ENCODE measurements around the gene FOXJ1.

FOXJ1 gene

GRCh38 chr17:76106703-76107102, 34.3 kb downstream of the FOXJ1 start:
- H3K9ac ChIP-seq (ENCODE audit: low read depth in 1 of 2, low read length in 2 of 2) = no peak overlapping the region
- no peaks in the 10 kb centered on the region for H3K9me3 ChIP-seq (ENCODE audit: control insufficient read depth in 2 of 2, low read length in 2 of 2)
- H3K4me3 ChIP-seq (ENCODE audit: low read length in 2 of 2) = no peak overlapping the region
- H3K27me3 ChIP-seq (ENCODE audit: control insufficient read depth in 2 of 2, insufficient read depth in 2 of 2, low read length in 2 of 2) = no peaks in the 10 kb centered on the region
- H3K36me3 ChIP-seq (ENCODE audit: control insufficient read depth in 2 of 2, insufficient read depth in 2 of 2, low read length in 2 of 2) = peaks cover 2 to 5% of the 10 kb centered on the region in 2 donors
- peaks cover 15 to 17% of the 10 kb centered on the region in 2 donors for H3K4me1 ChIP-seq (ENCODE audit: control insufficient read depth in 2 of 2, insufficient read depth in 2 of 2, low read length in 2 of 2)
- no peak overlapping the region for H3K27ac ChIP-seq (ENCODE audit: low read depth in 2 of 2, low read length in 2 of 2)

- H3K4me3 ChIP-seq (ENCODE audit: low read length in 2 of 2) = no peak overlapping the region
- peaks cover 8 to 16% of the 10 kb centered on the region in 2 donors for H3K36me3 ChIP-seq (ENCODE audit: control insufficient read depth in 2 of 2, insufficient read depth in 2 of 2, low read length in 2 of 2)
- no peak overlapping the region for H3K9ac ChIP-seq (ENCODE audit: low read depth in 1 of 2, low read length in 2 of 2)
- no peaks in the 10 kb centered on the region for H3K27me3 ChIP-seq (ENCODE audit: control insufficient read depth in 2 of 2, insufficient read depth in 2 of 2, low read length in 2 of 2)
- peaks cover 15 to 19% of the 10 kb centered on the region in 2 donors for H3K4me1 ChIP-seq (ENCODE audit: control insufficient read depth in 2 of 2, insufficient read depth in 2 of 2, low read length in 2 of 2)
- no peaks in the 10 kb centered on the region for H3K9me3 ChIP-seq (ENCODE audit: control insufficient read depth in 2 of 2, low read length in 2 of 2)
- H3K27ac ChIP-seq (ENCODE audit: low read depth in 2 of 2, low read length in 2 of 2) = no peak overlapping the region
Measured at GRCh38 chr17:76104896-76105231, 36.2 kb downstream of the FOXJ1 start.

GRCh38 chr17:76104140-76104895, 36.7 kb downstream of the FOXJ1 start:
- peaks cover 15 to 19% of the 10 kb centered on the region in 2 donors for H3K4me1 ChIP-seq (ENCODE audit: control insufficient read depth in 2 of 2, insufficient read depth in 2 of 2, low read length in 2 of 2)
- peaks cover 8 to 21% of the 10 kb centered on the region in 2 donors for H3K36me3 ChIP-seq (ENCODE audit: control insufficient read depth in 2 of 2, insufficient read depth in 2 of 2, low read length in 2 of 2)
- H3K27me3 ChIP-seq (ENCODE audit: control insufficient read depth in 2 of 2, insufficient read depth in 2 of 2, low read length in 2 of 2) = no peaks in the 10 kb centered on the region
- peak overlapping the region; percentile 85 to 96 for H3K4me3 ChIP-seq (ENCODE audit: low read length in 2 of 2)
- peak overlapping the region; percentile 58 to 77 for H3K27ac ChIP-seq (ENCODE audit: low read depth in 2 of 2, low read length in 2 of 2)
- no peaks in the 10 kb centered on the region for H3K9me3 ChIP-seq (ENCODE audit: control insufficient read depth in 2 of 2, low read length in 2 of 2)
- peak overlapping the region; percentile 73 to 78 for H3K9ac ChIP-seq (ENCODE audit: low read depth in 1 of 2, low read length in 2 of 2)

- Histone ChIP-seq H3K27me3 (ENCODE audit: control insufficient read depth in 2 of 2, insufficient read depth in 2 of 2, low read length in 2 of 2) (no peaks in the 10 kb centered on the region), H3K4me1 (ENCODE audit: control insufficient read depth in 2 of 2, insufficient read depth in 2 of 2, low read length in 2 of 2) (peaks cover 15 to 19% of the 10 kb centered on the region in 2 donors), H3K36me3 (ENCODE audit: control insufficient read depth in 2 of 2, insufficient read depth in 2 of 2, low read length in 2 of 2) (peaks cover 8 to 21% of the 10 kb centered on the region in 2 donors), H3K9ac (ENCODE audit: low read depth in 1 of 2, low read length in 2 of 2) (peak within 1 kb of the TSS; percentile 73 to 78), H3K4me3 (ENCODE audit: low read length in 2 of 2) (peak within 1 kb of the TSS; percentile 85 to 96), H3K27ac (ENCODE audit: low read depth in 2 of 2, low read length in 2 of 2) (peak within 1 kb of the TSS; percentile 58 to 77), H3K9me3 (ENCODE audit: control insufficient read depth in 2 of 2, low read length in 2 of 2) (no peaks in the 10 kb centered on the region)
Measured at GRCh38 chr17:76103274-76104139, 37.5 kb downstream of the FOXJ1 start, which contains the start of gene EXOC7. Gene EXOC7 (minus strand): TSS chr17:76103787. CDS start chr17:76103692, 95 bp downstream.

GRCh38 chr17:76102944-76103273, 38.1 kb downstream of the FOXJ1 start:
- Histone ChIP-seq H3K9me3 (ENCODE audit: control insufficient read depth in 2 of 2, low read length in 2 of 2) (no peaks in the 10 kb centered on the region), H3K27ac (ENCODE audit: low read depth in 2 of 2, low read length in 2 of 2) (peak overlapping the region; percentile 58 to 77), H3K9ac (ENCODE audit: low read depth in 1 of 2, low read length in 2 of 2) (peak overlapping the region; percentile 73 to 78), H3K27me3 (ENCODE audit: control insufficient read depth in 2 of 2, insufficient read depth in 2 of 2, low read length in 2 of 2) (no peaks in the 10 kb centered on the region), H3K36me3 (ENCODE audit: control insufficient read depth in 2 of 2, insufficient read depth in 2 of 2, low read length in 2 of 2) (peaks cover 8 to 21% of the 10 kb centered on the region in 2 donors), H3K4me1 (ENCODE audit: control insufficient read depth in 2 of 2, insufficient read depth in 2 of 2, low read length in 2 of 2) (peaks cover 15 to 19% of the 10 kb centered on the region in 2 donors), H3K4me3 (ENCODE audit: low read length in 2 of 2) (peak overlapping the region; percentile 85 to 96)

- H3K4me3 ChIP-seq (ENCODE audit: low read length in 2 of 2) = no peak overlapping the region
- H3K9me3 ChIP-seq (ENCODE audit: control insufficient read depth in 2 of 2, low read length in 2 of 2) = no peaks in the 10 kb centered on the region
- peaks cover 41 to 51% of the 10 kb centered on the region in 2 donors for H3K36me3 ChIP-seq (ENCODE audit: control insufficient read depth in 2 of 2, insufficient read depth in 2 of 2, low read length in 2 of 2)
- peaks cover 2 to 10% of the 10 kb centered on the region in 2 donors for H3K4me1 ChIP-seq (ENCODE audit: control insufficient read depth in 2 of 2, insufficient read depth in 2 of 2, low read length in 2 of 2)
- no peak overlapping the region for H3K27ac ChIP-seq (ENCODE audit: low read depth in 2 of 2, low read length in 2 of 2)
- no peak overlapping the region for H3K9ac ChIP-seq (ENCODE audit: low read depth in 1 of 2, low read length in 2 of 2)
- no peaks in the 10 kb centered on the region for H3K27me3 ChIP-seq (ENCODE audit: control insufficient read depth in 2 of 2, insufficient read depth in 2 of 2, low read length in 2 of 2)
Measured at GRCh38 chr17:76097716-76098295, 43.2 kb downstream of the FOXJ1 start.

- Histone ChIP-seq H3K36me3 (ENCODE audit: control insufficient read depth in 2 of 2, insufficient read depth in 2 of 2, low read length in 2 of 2) (peaks cover 43 to 51% of the 10 kb centered on the region in 2 donors), H3K27me3 (ENCODE audit: control insufficient read depth in 2 of 2, insufficient read depth in 2 of 2, low read length in 2 of 2) (no peaks in the 10 kb centered on the region)
Measured at GRCh38 chr17:76095943-76096342, 45.1 kb downstream of the FOXJ1 start.

GRCh38 chr17:76094046-76094445, 47.0 kb downstream of the FOXJ1 start:
- peaks cover 57 to 61% of the 10 kb centered on the region in 2 donors for H3K36me3 ChIP-seq (ENCODE audit: control insufficient read depth in 2 of 2, insufficient read depth in 2 of 2, low read length in 2 of 2)
- H3K9ac ChIP-seq (ENCODE audit: low read depth in 1 of 2, low read length in 2 of 2) = no peak overlapping the region
- no peaks in the 10 kb centered on the region for H3K9me3 ChIP-seq (ENCODE audit: control insufficient read depth in 2 of 2, low read length in 2 of 2)

More at GRCh38 chr17:76095943-76096342, 45.1 kb downstream of the FOXJ1 start:
- Histone ChIP-seq H3K27ac (ENCODE audit: low read depth in 2 of 2, low read length in 2 of 2) (no peak overlapping the region), H3K4me3 (ENCODE audit: low read length in 2 of 2) (no peak overlapping the region), H3K9ac (ENCODE audit: low read depth in 1 of 2, low read length in 2 of 2) (no peak overlapping the region), H3K9me3 (ENCODE audit: control insufficient read depth in 2 of 2, low read length in 2 of 2) (no peaks in the 10 kb centered on the region), H3K4me1 (ENCODE audit: control insufficient read depth in 2 of 2, insufficient read depth in 2 of 2, low read length in 2 of 2) (no peaks in the 10 kb centered on the region)

GRCh38 chr17:76092526-76093413, 48.3 kb downstream of the FOXJ1 start:
- Histone ChIP-seq H3K27ac (ENCODE audit: low read depth in 2 of 2, low read length in 2 of 2) (no peak overlapping the region), H3K9me3 (ENCODE audit: control insufficient read depth in 2 of 2, low read length in 2 of 2) (no peaks in the 10 kb centered on the region), H3K27me3 (ENCODE audit: control insufficient read depth in 2 of 2, insufficient read depth in 2 of 2, low read length in 2 of 2) (no peaks in the 10 kb centered on the region), H3K36me3 (ENCODE audit: control insufficient read depth in 2 of 2, insufficient read depth in 2 of 2, low read length in 2 of 2) (peaks cover 69 to 71% of the 10 kb centered on the region in 2 donors), H3K4me3 (ENCODE audit: low read length in 2 of 2) (no peak overlapping the region), H3K4me1 (ENCODE audit: control insufficient read depth in 2 of 2, insufficient read depth in 2 of 2, low read length in 2 of 2) (no peaks in the 10 kb centered on the region), H3K9ac (ENCODE audit: low read depth in 1 of 2, low read length in 2 of 2) (no peak overlapping the region)

More at GRCh38 chr17:76094046-76094445, 47.0 kb downstream of the FOXJ1 start:
- Histone ChIP-seq H3K27me3 (ENCODE audit: control insufficient read depth in 2 of 2, insufficient read depth in 2 of 2, low read length in 2 of 2) (no peaks in the 10 kb centered on the region), H3K27ac (ENCODE audit: low read depth in 2 of 2, low read length in 2 of 2) (no peak overlapping the region), H3K4me3 (ENCODE audit: low read length in 2 of 2) (no peak overlapping the region), H3K4me1 (ENCODE audit: control insufficient read depth in 2 of 2, insufficient read depth in 2 of 2, low read length in 2 of 2) (no peaks in the 10 kb centered on the region)

All from mucosa of rectum (tissue), 2 donors.